ENCODE data around the gene FER. TPM values are rescaled to one million over a fixed set of nuclear protein-coding genes. Genes with fewer than 3 reads are reported as not detected.

The FER gene
- total RNA-seq, 1 donor from 2014 or later, result 30.9 TPM

- H3K4me1 Mint-ChIP-seq (ENCODE audit: low read depth, unreplicated experiment), result peaks cover 5% of the 10 kb centered on the region
- H3K9me3 Mint-ChIP-seq (ENCODE audit: unreplicated experiment), result peaks cover 3% of the 10 kb centered on the region
- no peaks in the 10 kb centered on the region for H3K27me3 Mint-ChIP-seq (ENCODE audit: unreplicated experiment)
- peaks cover 6% of the 10 kb centered on the region for H3K36me3 Mint-ChIP-seq (ENCODE audit: unreplicated experiment)
- TF ChIP-seq, protein P1, sequence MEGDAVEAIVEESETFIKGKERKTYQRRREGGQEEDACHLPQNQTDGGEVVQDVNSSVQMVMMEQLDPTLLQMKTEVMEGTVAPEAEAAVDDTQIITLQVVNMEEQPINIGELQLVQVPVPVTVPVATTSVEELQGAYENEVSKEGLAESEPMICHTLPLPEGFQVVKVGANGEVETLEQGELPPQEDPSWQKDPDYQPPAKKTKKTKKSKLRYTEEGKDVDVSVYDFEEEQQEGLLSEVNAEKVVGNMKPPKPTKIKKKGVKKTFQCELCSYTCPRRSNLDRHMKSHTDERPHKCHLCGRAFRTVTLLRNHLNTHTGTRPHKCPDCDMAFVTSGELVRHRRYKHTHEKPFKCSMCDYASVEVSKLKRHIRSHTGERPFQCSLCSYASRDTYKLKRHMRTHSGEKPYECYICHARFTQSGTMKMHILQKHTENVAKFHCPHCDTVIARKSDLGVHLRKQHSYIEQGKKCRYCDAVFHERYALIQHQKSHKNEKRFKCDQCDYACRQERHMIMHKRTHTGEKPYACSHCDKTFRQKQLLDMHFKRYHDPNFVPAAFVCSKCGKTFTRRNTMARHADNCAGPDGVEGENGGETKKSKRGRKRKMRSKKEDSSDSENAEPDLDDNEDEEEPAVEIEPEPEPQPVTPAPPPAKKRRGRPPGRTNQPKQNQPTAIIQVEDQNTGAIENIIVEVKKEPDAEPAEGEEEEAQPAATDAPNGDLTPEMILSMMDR (IDR thresholded peaks at IDR 0.05; ENCODE audit: partially characterized antibody, unreplicated experiment), result no peak
- H3K4me3 Mint-ChIP-seq (ENCODE audit: unreplicated experiment), result no peak overlapping the region
- DNase-seq, result no peak
- H3K27ac Mint-ChIP-seq (ENCODE audit: unreplicated experiment), result no peak overlapping the region
Observed at GRCh38 chr5:109223531-109223930, 475.8 kb downstream of the FER start.

GRCh38 chr5:109224276-109224882, 476.7 kb downstream of the FER start:
- Mint-ChIP-seq H3K36me3 (ENCODE audit: unreplicated experiment) (no peaks in the 10 kb centered on the region), H3K4me1 (ENCODE audit: low read depth, unreplicated experiment) (peaks cover 5% of the 10 kb centered on the region), H3K27ac (ENCODE audit: unreplicated experiment) (no peak overlapping the region), H3K4me3 (ENCODE audit: unreplicated experiment) (no peak overlapping the region), H3K9me3 (ENCODE audit: unreplicated experiment) (peaks cover 1% of the 10 kb centered on the region), H3K27me3 (ENCODE audit: unreplicated experiment) (no peaks in the 10 kb centered on the region)
- no peak for DNase-seq
- TF ChIP-seq, protein P1 (IDR thresholded peaks at IDR 0.05; ENCODE audit: partially characterized antibody, unreplicated experiment), result no peak

- no peak overlapping the region for H3K27ac Mint-ChIP-seq (ENCODE audit: unreplicated experiment)
- DNase-seq, result no peak
- H3K27me3 Mint-ChIP-seq (ENCODE audit: unreplicated experiment), result no peaks in the 10 kb centered on the region
- peaks cover 1% of the 10 kb centered on the region for H3K9me3 Mint-ChIP-seq (ENCODE audit: unreplicated experiment)
- TF ChIP-seq, protein P1 (IDR thresholded peaks at IDR 0.05; ENCODE audit: partially characterized antibody, unreplicated experiment), result no peak
- no peaks in the 10 kb centered on the region for H3K36me3 Mint-ChIP-seq (ENCODE audit: unreplicated experiment)
- H3K4me3 Mint-ChIP-seq (ENCODE audit: unreplicated experiment), result no peak overlapping the region
- peaks cover 5% of the 10 kb centered on the region for H3K4me1 Mint-ChIP-seq (ENCODE audit: low read depth, unreplicated experiment)
Observed at GRCh38 chr5:109225716-109226625, 478.3 kb downstream of the FER start.

DNA sequence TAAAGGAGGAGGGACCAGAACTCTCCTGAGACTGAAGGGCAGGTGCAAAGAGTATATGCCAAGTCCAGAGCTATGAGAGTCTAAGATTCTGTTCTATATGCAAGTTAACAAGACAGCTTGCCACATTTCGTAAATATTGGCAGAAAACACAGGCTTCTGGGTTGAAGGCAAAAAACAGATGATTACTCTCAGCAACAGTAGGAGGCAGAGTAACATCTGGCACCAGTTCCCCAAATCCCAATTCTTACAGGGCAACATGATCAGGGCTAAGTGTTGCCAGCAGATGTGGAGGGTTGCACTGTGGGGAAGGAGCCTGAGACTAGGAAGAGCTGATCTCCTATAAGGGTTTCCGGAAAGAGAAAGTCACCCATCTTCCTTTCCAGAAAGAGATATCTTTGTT, 482.7 kb downstream of the FER start:
- DNase-seq, result no peak
- Mint-ChIP-seq H3K27me3 (ENCODE audit: unreplicated experiment) (no peaks in the 10 kb centered on the region), H3K36me3 (ENCODE audit: unreplicated experiment) (no peaks in the 10 kb centered on the region), H3K4me3 (ENCODE audit: unreplicated experiment) (no peak overlapping the region), H3K27ac (ENCODE audit: unreplicated experiment) (no peak overlapping the region), H3K9me3 (ENCODE audit: unreplicated experiment) (no peaks in the 10 kb centered on the region), H3K4me1 (ENCODE audit: low read depth, unreplicated experiment) (peaks cover 5% of the 10 kb centered on the region)
- TF ChIP-seq, protein P1 (IDR thresholded peaks at IDR 0.05; ENCODE audit: partially characterized antibody, unreplicated experiment), result no peak

GRCh38 chr5:109231331-109231730, 483.6 kb downstream of the FER start:
- TF ChIP-seq, protein P1 (IDR thresholded peaks at IDR 0.05; ENCODE audit: partially characterized antibody, unreplicated experiment), result no peak
- H3K27ac Mint-ChIP-seq (ENCODE audit: unreplicated experiment), result no peak overlapping the region
- DNase-seq, result no peak
- H3K4me3 Mint-ChIP-seq (ENCODE audit: unreplicated experiment), result no peak overlapping the region
- no peaks in the 10 kb centered on the region for H3K4me1 Mint-ChIP-seq (ENCODE audit: low read depth, unreplicated experiment)
- no peaks in the 10 kb centered on the region for H3K27me3 Mint-ChIP-seq (ENCODE audit: unreplicated experiment)
- peaks cover 6% of the 10 kb centered on the region for H3K36me3 Mint-ChIP-seq (ENCODE audit: unreplicated experiment)
- H3K9me3 Mint-ChIP-seq (ENCODE audit: unreplicated experiment), result peaks cover under 1% of the 10 kb centered on the region
